Liver (tissue), 9 donors: ENCODE results near the gene PRRC2A. TPM values are rescaled to one million over a fixed set of nuclear protein-coding genes. Genes with fewer than 3 reads are reported as not detected.

Experiments used
- DNase-seq: peaks from one replicate; pipeline ENCODE4 v3.0.0-alpha.2; 2017; ENCODE audit warnings: low spot score
- H3K27ac ChIP-seq, 2 donors: one replicate each; pipeline ENCODE4 v1.7.0; 2013; ENCODE audit warnings: inconsistent platforms in 2 of 2, low read length in 2 of 2, control low read depth in 1 of 2, low read depth in 1 of 2, mild to moderate bottlenecking in 1 of 2
- H3K27me3 ChIP-seq, 4 donors: one replicate each; pipeline versions ENCODE4 v1.6.1 to v1.7.0; 2013; ENCODE audit warnings: low read length in 3 of 4, inconsistent platforms in 1 of 4, mild to moderate bottlenecking in 1 of 4, moderate library complexity in 1 of 4; ENCODE audit not compliant: control insufficient read depth in 4 of 4, insufficient read depth in 4 of 4
- H3K36me3 ChIP-seq, 4 donors: one replicate each; pipeline versions ENCODE4 v1.6.1 to v1.7.0; 2013; ENCODE audit warnings: low read length in 3 of 4, mild to moderate bottlenecking in 3 of 4, low read depth in 1 of 4, moderate library complexity in 1 of 4; ENCODE audit not compliant: control insufficient read depth in 4 of 4, insufficient read depth in 3 of 4
- H3K4me1 ChIP-seq, 4 donors: one replicate each; pipeline versions ENCODE4 v1.6.1 to v1.7.0; 2013; ENCODE audit warnings: low read length in 3 of 4, mild to moderate bottlenecking in 3 of 4, moderate library complexity in 1 of 4; ENCODE audit not compliant: control insufficient read depth in 4 of 4, insufficient read depth in 4 of 4
- H3K4me3 ChIP-seq, 3 donors: one replicate each; pipeline versions ENCODE4 v1.6.1 to v1.7.0; 2013; ENCODE audit warnings: low read length in 3 of 3, control low read depth in 1 of 3, low read depth in 1 of 3, mild to moderate bottlenecking in 1 of 3
- H3K9ac ChIP-seq, 2 donors: one replicate each; pipeline ENCODE4 v1.7.0; 2013; ENCODE audit warnings: low read length in 2 of 2, mild to moderate bottlenecking in 2 of 2, moderate library complexity in 2 of 2, control low read depth in 1 of 2, low read depth in 1 of 2
- H3K9me3 ChIP-seq, 4 donors: one replicate each; pipeline versions ENCODE4 v1.6.1 to v1.7.0; 2013; ENCODE audit warnings: low read length in 3 of 4; ENCODE audit not compliant: control insufficient read depth in 4 of 4
- ATF3 ChIP-seq: IDR thresholded peaks from 2 replicates; pipeline ENCODE4 v1.6.1; 2016; ENCODE audit warnings: antibody characterized with exemption
- EGR1 ChIP-seq, 2 donors: IDR thresholded peaks; 2 replicates each; pipeline ENCODE4 v1.6.1; 2016 to 2018; ENCODE audit warnings: antibody characterized with exemption in 2 of 2, low read depth in 2 of 2
- FOXA2 ChIP-seq: IDR thresholded peaks from 2 replicates; pipeline ENCODE4 v1.6.1; 2016; ENCODE audit warnings: antibody characterized with exemption
- HNF4A ChIP-seq, 2 donors: conservative IDR thresholded peaks; 2 replicates each; pipeline ENCODE4 v1.6.1; 2016; ENCODE audit warnings: antibody characterized with exemption in 2 of 2, mild to moderate bottlenecking in 2 of 2
- HNF4G ChIP-seq: IDR thresholded peaks from 2 replicates; pipeline ENCODE4 v1.6.1; 2016; ENCODE audit warnings: antibody characterized with exemption
- JUND ChIP-seq, 2 donors: IDR thresholded peaks; 2 replicates each; pipeline ENCODE4 v1.6.1; 2016; ENCODE audit warnings: antibody characterized with exemption in 2 of 2
- MAX ChIP-seq: IDR thresholded peaks from 2 replicates; pipeline ENCODE4 v1.6.1; 2016; ENCODE audit warnings: antibody characterized with exemption
- RAD21 ChIP-seq, 2 donors: IDR thresholded peaks; 2 replicates each; pipeline ENCODE4 v1.6.1; 2016; ENCODE audit warnings: antibody characterized with exemption in 2 of 2, mild to moderate bottlenecking in 2 of 2
- REST ChIP-seq: IDR thresholded peaks from 2 replicates; pipeline ENCODE4 v1.6.1; 2016; ENCODE audit warnings: antibody characterized with exemption, mild to moderate bottlenecking
- RXRA ChIP-seq, 2 donors: IDR thresholded peaks; 2 replicates each; pipeline ENCODE4 v1.6.1; 2017 to 2018; ENCODE audit warnings: antibody characterized with exemption in 2 of 2, mild to moderate bottlenecking in 1 of 2
- SP1 ChIP-seq: IDR thresholded peaks from 2 replicates; pipeline ENCODE4 v1.6.1; 2018; ENCODE audit warnings: antibody characterized with exemption, mild to moderate bottlenecking
- TAF1 ChIP-seq: conservative IDR thresholded peaks from 2 replicates; pipeline ENCODE4 v1.6.1; 2016; ENCODE audit warnings: antibody characterized with exemption, mild to moderate bottlenecking
- YY1 ChIP-seq: IDR thresholded peaks from 2 replicates; pipeline ENCODE4 v1.6.1; 2016; ENCODE audit warnings: antibody characterized with exemption, mild to moderate bottlenecking
- ZBTB33 ChIP-seq: IDR thresholded peaks from 2 replicates; pipeline ENCODE4 v1.6.1; 2016; ENCODE audit warnings: antibody characterized with exemption
- WGBS: extraction: QIAGEN DNeasy Blood & Tissue Kit; methylation state at CpG from one replicate; pipeline ENCODE4 v1.1.7; 2013; 5-methylcytosine and 5-hydroxymethylcytosine counted together
- polyA plus RNA-seq, 2 donors: library from polyadenylated mRNA; stranded (reverse) in 1 of 2; unstranded in 1 of 2; fragments of 200-250 nt in 1 of 2; fragments of >200 nt in 1 of 2; fragmentation: Nextera tagmentation in 1 of 2; extraction: Ambion mirVana in 1 of 2; gene quantifications; one replicate each; pipeline versions ENCODE4 v1.2.1 to v1.2.3, GENCODE V29; 2013 to 2015
- total RNA-seq, 2 donors: library from RNA; depleted of rRNA; stranded (reverse); fragments of >200 nt; gene quantifications; one replicate each; pipeline ENCODE4 v1.2.3, GENCODE V29; 2014
- donor health status: healthy.
- donor health status: healthy.
- donor health status: healthy.
- donor health status: healthy.
- donor health status: healthy.

The PRRC2A gene
- total and polyA plus RNA-seq, 4 donors: 21.9 to 39.3 (median 29.5) TPM

GRCh38 chr6:31669676-31670075 is 49.2 kb downstream of the PRRC2A start, which contains the start of gene LY6G5B:
Gene LY6G5B, plus strand, starts transcription at chr6:31669976. Its CDS starts 975 bp downstream, at chr6:31670951.
- no peak within 1 kb of the TSS for H3K4me3 ChIP-seq
- TF ChIP-seq REST (no peak), EGR1 (IDR thresholded peaks at IDR 0.05; ENCODE audit: low read depth in 2 of 2) (no peak), HNF4G (no peak), JUND (IDR thresholded peaks at IDR 0.05) (no peak), MAX (no peak), RAD21 (IDR thresholded peaks at IDR 0.05) (no peak), ZBTB33 (no peak), RXRA (IDR thresholded peaks at IDR 0.05) (no peak), FOXA2 (no peak)
- H3K27me3 ChIP-seq: no peaks in the 10 kb centered on the region
- H3K4me1 ChIP-seq: peaks cover 0 to 17% (median 8%) of the 10 kb centered on the region in 4 donors
- no peak for DNase-seq
- H3K9me3 ChIP-seq: no peaks in the 10 kb centered on the region
- WGBS: 85% methylated on average over 8 of the region's 8 CpGs
- peaks cover 17 to 55% (median 48%) of the 10 kb centered on the region in 4 donors for H3K36me3 ChIP-seq
- H3K27ac ChIP-seq: no peak within 1 kb of the TSS
- H3K9ac ChIP-seq: no peak within 1 kb of the TSS

- WGBS: 86% methylated on average over 4 of the region's 4 CpGs
- Histone ChIP-seq H3K4me3 (no peak overlapping the region), H3K9me3 (no peaks in the 10 kb centered on the region), H3K36me3 (peaks cover 2 to 17% (median 10%) of the 10 kb centered on the region in 4 donors), H3K9ac (no peak overlapping the region), H3K4me1 (peaks cover 1 to 13% (median 8%) of the 10 kb centered on the region in 4 donors), H3K27me3 (no peaks in the 10 kb centered on the region), H3K27ac (no peak overlapping the region)
- TF ChIP-seq MAX (no peak), HNF4A (conservative IDR thresholded peaks at IDR 0.05) (no peak), ATF3 (no peak), HNF4G (no peak), JUND (IDR thresholded peaks at IDR 0.05) (no peak), EGR1 (IDR thresholded peaks at IDR 0.05; ENCODE audit: low read depth in 2 of 2) (no peak), RXRA (IDR thresholded peaks at IDR 0.05) (no peak), ZBTB33 (no peak), YY1 (no peak), TAF1 (no peak), SP1 (no peak)
- DNase-seq: no peak
Observed at GRCh38 chr6:31676322-31676903, 55.9 kb downstream of the PRRC2A start.
